Measurements from ENCODE around the gene GPC3. TPM values are rescaled to one million over a fixed set of nuclear protein-coding genes. Genes with fewer than 3 reads are reported as not detected.

GPC3 gene
- polyA plus RNA-seq, 2 of the 4 experiments (the other 2 are of a cell fraction): not detected

DNA sequence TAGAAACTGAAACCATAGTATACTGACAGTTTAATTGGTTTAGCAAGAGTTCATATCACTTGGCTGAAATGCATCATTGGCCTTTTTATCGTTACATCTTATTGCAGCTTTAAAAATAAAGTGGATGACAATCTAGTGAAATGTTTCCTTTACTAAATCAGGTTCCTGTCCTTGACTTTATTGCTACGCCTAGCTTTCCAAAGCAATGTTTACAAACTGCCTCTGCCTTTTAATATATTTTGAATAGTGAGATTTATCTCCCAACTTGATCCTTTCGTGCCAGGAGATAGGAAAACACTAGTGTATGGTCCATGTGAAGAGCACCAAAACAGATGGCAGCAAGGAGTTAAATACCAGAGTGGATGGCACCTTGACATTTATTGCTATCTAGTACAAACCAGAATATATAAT is 67.0 kb downstream of the GPC3 start (continued):
- TF ChIP-seq JUNB (IDR thresholded peaks at IDR 0.05) (no peak), POLR2A (IDR thresholded peaks at IDR 0.05; ENCODE audit: low read length) (no peak)
- TF ChIP-seq, protein P1, sequence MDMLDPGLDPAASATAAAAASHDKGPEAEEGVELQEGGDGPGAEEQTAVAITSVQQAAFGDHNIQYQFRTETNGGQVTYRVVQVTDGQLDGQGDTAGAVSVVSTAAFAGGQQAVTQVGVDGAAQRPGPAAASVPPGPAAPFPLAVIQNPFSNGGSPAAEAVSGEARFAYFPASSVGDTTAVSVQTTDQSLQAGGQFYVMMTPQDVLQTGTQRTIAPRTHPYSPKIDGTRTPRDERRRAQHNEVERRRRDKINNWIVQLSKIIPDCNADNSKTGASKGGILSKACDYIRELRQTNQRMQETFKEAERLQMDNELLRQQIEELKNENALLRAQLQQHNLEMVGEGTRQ (IDR thresholded peaks at IDR 0.05): no peak
- TF ChIP-seq, protein P2, sequence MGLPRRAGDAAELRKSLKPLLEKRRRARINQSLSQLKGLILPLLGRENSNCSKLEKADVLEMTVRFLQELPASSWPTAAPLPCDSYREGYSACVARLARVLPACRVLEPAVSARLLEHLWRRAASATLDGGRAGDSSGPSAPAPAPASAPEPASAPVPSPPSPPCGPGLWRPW (IDR thresholded peaks at IDR 0.05): no peak

DNA sequence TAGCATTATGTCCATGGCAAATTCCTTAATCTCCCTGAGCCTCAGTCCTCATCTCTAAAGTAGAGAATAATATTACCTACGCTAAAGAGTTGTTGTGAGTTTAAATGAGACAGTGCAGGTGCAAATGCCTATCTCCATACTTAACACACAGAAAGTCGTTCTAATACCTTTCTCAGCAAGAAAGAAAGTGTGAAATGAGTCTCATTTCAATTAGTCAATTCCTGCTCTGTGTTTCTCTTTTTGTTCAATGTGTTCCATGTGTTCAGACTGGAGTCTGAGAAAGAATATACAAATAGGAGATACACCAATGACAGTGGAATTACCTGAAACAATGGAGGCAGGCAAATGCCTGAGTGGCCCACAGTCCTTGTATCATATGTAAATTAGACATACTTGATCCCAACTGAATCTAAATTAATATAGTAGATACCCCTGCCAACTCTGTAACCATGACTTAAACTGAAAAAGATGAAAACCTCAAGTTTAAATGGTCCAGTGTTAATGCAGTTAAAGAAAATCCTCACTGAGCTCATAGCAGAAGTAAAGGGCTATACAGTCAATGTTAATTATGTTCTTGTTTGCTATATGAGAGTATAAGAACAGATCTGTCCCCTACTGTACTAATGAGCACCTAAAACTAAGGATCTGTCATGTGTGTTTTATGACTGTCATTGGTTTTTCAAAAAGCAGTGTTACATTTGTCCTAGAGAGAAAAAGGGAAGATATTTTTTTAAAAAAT is 68.2 kb downstream of the GPC3 start:
- Histone ChIP-seq H3K4me1 (no peaks in the 10 kb centered on the region), H3K9me3 (no peaks in the 10 kb centered on the region), H3K27ac (no peak overlapping the region), H3K4me2 (no peak overlapping the region), H3K4me3 (no peak overlapping the region)
- 37% methylated on average over 2 of the region's 2 CpGs for WGBS (ENCODE audit: missing lambda C conversion rate)
- TF ChIP-seq RARB (CRISPR knock-in tag; IDR thresholded peaks at IDR 0.05) (no peak), JUNB (IDR thresholded peaks at IDR 0.05) (no peak), NFE2L2 (conservative IDR thresholded peaks at IDR 0.05; ENCODE audit: low read length) (no peak), FOXS1 (CRISPR knock-in tag; IDR thresholded peaks at IDR 0.05) (no peak), RAD21 (conservative IDR thresholded peaks at IDR 0.05 in 1 of 2, IDR thresholded peaks at IDR 0.05 in 1 of 2) (no peak), GATA3 (IDR thresholded peaks at IDR 0.05; ENCODE audit: borderline replicate concordance) (no peak), MYC (IDR thresholded peaks at IDR 0.05; ENCODE audit: borderline replicate concordance, low read length) (no peak), TP53 (CRISPR knock-in tag; IDR thresholded peaks at IDR 0.05) (no peak), HOXA7 (CRISPR knock-in tag; IDR thresholded peaks at IDR 0.05) (no peak), RFX5 (IDR thresholded peaks at IDR 0.05) (no peak), ZSCAN20 (CRISPR knock-in tag; IDR thresholded peaks at IDR 0.05) (no peak), EHF (CRISPR knock-in tag; IDR thresholded peaks at IDR 0.05) (no peak), HEYL (CRISPR knock-in tag; IDR thresholded peaks at IDR 0.05) (no peak), KDM5A (IDR thresholded peaks at IDR 0.05) (no peak)
- TF ChIP-seq, protein P3, sequence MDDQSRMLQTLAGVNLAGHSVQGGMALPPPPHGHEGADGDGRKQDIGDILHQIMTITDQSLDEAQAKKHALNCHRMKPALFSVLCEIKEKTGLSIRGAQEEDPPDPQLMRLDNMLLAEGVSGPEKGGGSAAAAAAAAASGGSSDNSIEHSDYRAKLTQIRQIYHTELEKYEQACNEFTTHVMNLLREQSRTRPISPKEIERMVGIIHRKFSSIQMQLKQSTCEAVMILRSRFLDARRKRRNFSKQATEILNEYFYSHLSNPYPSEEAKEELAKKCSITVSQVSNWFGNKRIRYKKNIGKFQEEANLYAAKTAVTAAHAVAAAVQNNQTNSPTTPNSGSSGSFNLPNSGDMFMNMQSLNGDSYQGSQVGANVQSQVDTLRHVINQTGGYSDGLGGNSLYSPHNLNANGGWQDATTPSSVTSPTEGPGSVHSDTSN (IDR thresholded peaks at IDR 0.05): no peak
- TF ChIP-seq, protein P4, sequence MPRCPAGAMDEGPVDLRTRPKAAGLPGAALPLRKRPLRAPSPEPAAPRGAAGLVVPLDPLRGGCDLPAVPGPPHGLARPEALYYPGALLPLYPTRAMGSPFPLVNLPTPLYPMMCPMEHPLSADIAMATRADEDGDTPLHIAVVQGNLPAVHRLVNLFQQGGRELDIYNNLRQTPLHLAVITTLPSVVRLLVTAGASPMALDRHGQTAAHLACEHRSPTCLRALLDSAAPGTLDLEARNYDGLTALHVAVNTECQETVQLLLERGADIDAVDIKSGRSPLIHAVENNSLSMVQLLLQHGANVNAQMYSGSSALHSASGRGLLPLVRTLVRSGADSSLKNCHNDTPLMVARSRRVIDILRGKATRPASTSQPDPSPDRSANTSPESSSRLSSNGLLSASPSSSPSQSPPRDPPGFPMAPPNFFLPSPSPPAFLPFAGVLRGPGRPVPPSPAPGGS (IDR thresholded peaks at IDR 0.05): no peak
- ATAC-seq (no peak), FAIRE-seq (peak; percentile 46), DNase-seq (ENCODE audit: low read depth in 1 of 2, low spot score in 1 of 2) (no peak)
- ChIA-PET POLR2A (no interaction called here), CTCF (interaction anchor here (0.6 kb wide), 1 partner anchor 1058 kb away, joined by 3 read pairs; no protein-coding TSS in a partner anchor)

DNA sequence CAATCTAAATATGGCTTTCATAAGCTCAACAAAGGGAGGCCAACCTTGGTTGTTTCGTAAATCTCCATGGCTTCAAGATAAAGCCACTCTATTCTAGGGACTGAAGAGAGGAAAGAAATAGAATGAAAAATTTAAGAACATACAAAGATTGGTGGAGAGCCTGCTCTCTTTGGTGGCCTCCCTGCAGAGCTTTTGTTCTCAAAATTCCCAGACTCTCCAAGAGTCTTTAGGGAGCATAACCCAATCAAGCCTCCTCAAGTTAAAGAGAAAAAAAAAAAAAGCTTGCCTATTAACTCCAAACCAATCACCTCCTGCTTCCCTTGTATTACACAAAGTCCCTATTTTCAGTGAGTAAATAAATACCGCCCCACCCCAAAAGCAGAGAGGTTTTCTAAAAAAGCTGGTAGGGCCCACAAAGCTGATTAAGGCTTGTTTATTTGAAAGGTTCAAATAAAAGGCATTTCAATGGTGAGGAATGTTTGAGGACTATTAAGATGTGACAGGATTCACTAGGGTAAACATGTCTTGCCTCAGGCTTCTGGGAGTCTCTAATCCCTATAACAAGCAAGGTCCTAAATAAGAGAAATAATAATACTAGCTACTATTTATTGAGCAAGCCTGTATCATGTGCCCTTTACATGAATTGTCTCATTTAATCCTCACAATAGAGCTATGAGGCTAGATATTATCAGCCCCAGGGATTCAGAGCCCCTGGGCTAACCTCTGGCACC is 71.6 kb downstream of the GPC3 start:
- FAIRE-seq: no peak

More for the DNA sequence above, 71.6 kb downstream of the GPC3 start:
- ATAC-seq: no peak
- WGBS (ENCODE audit: missing lambda C conversion rate): 19% methylated on average over 2 of the region's 2 CpGs
- CTCF ChIA-PET: interaction anchor here (0.6 kb wide), 1 partner anchor 15 kb away, joined by 3 read pairs; no protein-coding TSS in a partner anchor
- H3K9me3 ChIP-seq: no peaks in the 10 kb centered on the region
- H3K4me3 ChIP-seq: no peak overlapping the region
- TF ChIP-seq SMC3 (IDR thresholded peaks at IDR 0.05) (no peak), RARB (CRISPR knock-in tag; IDR thresholded peaks at IDR 0.05) (no peak), JUN (IDR thresholded peaks at IDR 0.05) (no peak)
- H3K4me2 ChIP-seq: no peak overlapping the region
- H3K4me1 ChIP-seq: no peaks in the 10 kb centered on the region
- DNase-seq (ENCODE audit: low read depth in 1 of 2, low spot score in 1 of 2): no peak
- POLR2A ChIA-PET: no interaction called here
- H3K27ac ChIP-seq: no peak overlapping the region
